Thyroid gland (tissue), 4 donors: ENCODE results near the gene ZKSCAN2. TPM values are rescaled to one million over a fixed set of nuclear protein-coding genes. Genes with fewer than 3 reads are reported as not detected.

ENCODE experiments used
- DNase-seq, 2 donors: peaks; one replicate each; pipeline ENCODE4 v3.0.0-alpha.2; 2019
- H3K27ac ChIP-seq, 3 donors: fragments of 200-600 bp; sonication (generic); 1 replicate in 2 of 3; 2 replicates in 1 of 3; pipeline ENCODE4 v1.5.1; 2016 to 2019; ENCODE audit warnings: mild to moderate bottlenecking in 1 of 3, moderate library complexity in 1 of 3
- H3K27me3 ChIP-seq: fragments of 200-600 bp; sonication (generic); one replicate; pipeline ENCODE4 v1.5.1; 2019
- H3K36me3 ChIP-seq, 2 donors: fragments of 200-600 bp; sonication (generic); one replicate each; pipeline ENCODE4 v1.5.1; 2016 to 2019
- H3K4me1 ChIP-seq, 2 donors: fragments of 200-600 bp; sonication (generic); one replicate each; pipeline ENCODE4 v1.5.1; 2017 to 2019
- H3K4me3 ChIP-seq, 3 donors: fragments of 200-600 bp; sonication (generic); replicated peaks in 1 of 3; 1 replicate in 2 of 3; 2 replicates in 1 of 3; pipeline ENCODE4 v1.5.1; 2016; ENCODE audit warnings: mild to moderate bottlenecking in 1 of 3
- H3K9me3 ChIP-seq: fragments of 200-600 bp; sonication (generic); one replicate; pipeline ENCODE4 v1.5.1; 2017
- POLR2A ChIP-seq, 2 donors: fragments of 450-650 bp; IDR thresholded peaks; one replicate each; pipeline ENCODE4 v1.6.1; 2017; ENCODE audit warnings: antibody characterized with exemption in 2 of 2, mild to moderate bottlenecking in 2 of 2, moderate library complexity in 1 of 2
- WGBS, 2 donors: methylation state at CpG; one replicate each; pipeline ENCODE4 v1.1.5; 2017; 5-methylcytosine and 5-hydroxymethylcytosine counted together
- intact Hi-C: fragments of 100-400 bp; cut with DNase I; formaldehyde crosslinking; loops from one replicate; pipeline ENCODE4 v1.15.1; 2023
- total RNA-seq, 4 donors: library from RNA; depleted of rRNA; stranded (reverse); fragments of >200 nt; gene quantifications; one replicate each; pipeline ENCODE4 v1.2.3, GENCODE V29; 2016
- TF ChIP-seq, protein P1 (sequence below), 6 experiments: fragments of 200-600 bp in 3 of 6; fragments of 450-650 bp in 3 of 6; sonication (generic) in 3 of 6; IDR thresholded peaks; one replicate each; pipeline ENCODE4 v1.5.1; 2016 to 2019; ENCODE audit warnings: antibody characterized with exemption in 6 of 6, mild to moderate bottlenecking in 2 of 6, inconsistent platforms in 1 of 6, moderate library complexity in 1 of 6

Gene ZKSCAN2
- total RNA-seq, 4 donors from 2014 or later: 5.8 to 11.1 (median 6.9) TPM

DNA sequence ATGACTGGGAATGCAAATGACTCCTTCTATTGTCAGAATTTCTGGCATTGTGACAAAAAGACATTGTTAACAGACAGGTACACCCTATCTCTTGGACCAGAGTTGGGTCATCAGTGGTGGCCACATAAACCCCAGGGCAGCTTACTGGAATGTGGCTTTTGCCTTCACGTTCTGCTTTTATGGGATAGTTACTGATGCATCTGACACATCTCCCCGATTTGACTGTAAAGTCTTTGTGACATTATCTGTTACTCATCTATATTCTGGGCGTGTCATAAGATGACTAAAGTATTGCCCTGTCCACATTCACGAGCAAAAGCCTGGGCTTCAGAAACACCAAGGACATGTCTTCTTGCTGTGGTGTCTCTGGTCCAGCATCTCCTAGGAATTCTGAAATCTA, 59.6 kb downstream of the ZKSCAN2 start:
- TF ChIP-seq POLR2A (IDR thresholded peaks at IDR 0.05): no peak
- TF ChIP-seq, protein P1, sequence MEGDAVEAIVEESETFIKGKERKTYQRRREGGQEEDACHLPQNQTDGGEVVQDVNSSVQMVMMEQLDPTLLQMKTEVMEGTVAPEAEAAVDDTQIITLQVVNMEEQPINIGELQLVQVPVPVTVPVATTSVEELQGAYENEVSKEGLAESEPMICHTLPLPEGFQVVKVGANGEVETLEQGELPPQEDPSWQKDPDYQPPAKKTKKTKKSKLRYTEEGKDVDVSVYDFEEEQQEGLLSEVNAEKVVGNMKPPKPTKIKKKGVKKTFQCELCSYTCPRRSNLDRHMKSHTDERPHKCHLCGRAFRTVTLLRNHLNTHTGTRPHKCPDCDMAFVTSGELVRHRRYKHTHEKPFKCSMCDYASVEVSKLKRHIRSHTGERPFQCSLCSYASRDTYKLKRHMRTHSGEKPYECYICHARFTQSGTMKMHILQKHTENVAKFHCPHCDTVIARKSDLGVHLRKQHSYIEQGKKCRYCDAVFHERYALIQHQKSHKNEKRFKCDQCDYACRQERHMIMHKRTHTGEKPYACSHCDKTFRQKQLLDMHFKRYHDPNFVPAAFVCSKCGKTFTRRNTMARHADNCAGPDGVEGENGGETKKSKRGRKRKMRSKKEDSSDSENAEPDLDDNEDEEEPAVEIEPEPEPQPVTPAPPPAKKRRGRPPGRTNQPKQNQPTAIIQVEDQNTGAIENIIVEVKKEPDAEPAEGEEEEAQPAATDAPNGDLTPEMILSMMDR (IDR thresholded peaks at IDR 0.05): no peak
- Histone ChIP-seq H3K36me3 (no peaks in the 10 kb centered on the region), H3K27ac (no peak overlapping the region), H3K9me3 (no peaks in the 10 kb centered on the region), H3K27me3 (no peaks in the 10 kb centered on the region), H3K4me3 (no peak overlapping the region), H3K4me1 (no peaks in the 10 kb centered on the region)
- DNase-seq: no peak
- WGBS, 2 donors: 88 to 93% methylated on average over 4 of the region's 4 CpGs
- intact Hi-C loops: no loop called here

GRCh38 chr16:25194273-25194878, 63.3 kb downstream of the ZKSCAN2 start:
- no peaks in the 10 kb centered on the region for H3K9me3 ChIP-seq
- H3K27me3 ChIP-seq: no peaks in the 10 kb centered on the region
- no peaks in the 10 kb centered on the region for H3K36me3 ChIP-seq
- no peak overlapping the region for H3K4me3 ChIP-seq
- TF ChIP-seq, protein P1 (IDR thresholded peaks at IDR 0.05): no peak
- TF ChIP-seq POLR2A (IDR thresholded peaks at IDR 0.05): no peak
- intact Hi-C loops: no loop called here
- no peak overlapping the region for H3K27ac ChIP-seq
- H3K4me1 ChIP-seq: no peaks in the 10 kb centered on the region
- 88 to 93% methylated on average over 7 of the region's 7 CpGs for WGBS, 2 donors
- no peak for DNase-seq

DNA sequence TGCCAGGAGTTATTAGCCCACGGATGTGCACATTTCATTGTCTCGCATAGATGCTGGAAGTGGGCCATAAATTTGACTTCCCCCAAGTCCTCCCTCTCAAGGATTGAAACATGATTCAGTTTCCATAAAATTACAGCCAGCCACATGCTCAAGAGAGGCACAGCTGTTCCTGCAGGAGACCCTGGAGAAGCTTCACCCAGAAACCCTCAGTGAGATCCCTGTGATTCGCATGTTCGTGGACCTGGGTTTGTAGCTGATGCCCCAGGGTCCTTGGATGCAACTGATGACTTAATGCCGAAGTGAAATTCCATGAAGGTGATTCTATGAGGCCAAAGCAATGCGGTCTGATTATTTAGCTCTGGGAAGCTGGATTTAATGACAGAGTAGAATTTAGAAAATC, 65.5 kb downstream of the ZKSCAN2 start:
- Histone ChIP-seq H3K27ac (no peak overlapping the region), H3K27me3 (no peaks in the 10 kb centered on the region), H3K4me3 (no peak overlapping the region), H3K36me3 (no peaks in the 10 kb centered on the region), H3K9me3 (no peaks in the 10 kb centered on the region), H3K4me1 (no peaks in the 10 kb centered on the region)
- 76 to 79% methylated on average over 6 of the region's 6 CpGs for WGBS, 2 donors
- intact Hi-C loops: no loop called here
- TF ChIP-seq POLR2A (IDR thresholded peaks at IDR 0.05): no peak
- TF ChIP-seq, protein P1 (IDR thresholded peaks at IDR 0.05): no peak
- DNase-seq: no peak

GRCh38 chr16:25189305-25189704, 68.3 kb downstream of the ZKSCAN2 start:
- WGBS, 2 donors: 97 to 99% methylated on average over 6 of the region's 6 CpGs
- H3K9me3 ChIP-seq: no peaks in the 10 kb centered on the region
- H3K4me1 ChIP-seq: no peaks in the 10 kb centered on the region
- H3K27ac ChIP-seq: no peak overlapping the region
- no peaks in the 10 kb centered on the region for H3K36me3 ChIP-seq
- intact Hi-C loops: no loop called here
- no peak for TF ChIP-seq POLR2A (IDR thresholded peaks at IDR 0.05)
- TF ChIP-seq, protein P1 (IDR thresholded peaks at IDR 0.05): no peak
- no peak overlapping the region for H3K4me3 ChIP-seq
- no peaks in the 10 kb centered on the region for H3K27me3 ChIP-seq
- no peak for DNase-seq

GRCh38 chr16:25187491-25187795, 70.2 kb downstream of the ZKSCAN2 start:
- H3K36me3 ChIP-seq: no peaks in the 10 kb centered on the region
- WGBS, 2 donors: 93 to 96% methylated on average over 3 of the region's 3 CpGs
- H3K4me1 ChIP-seq: no peaks in the 10 kb centered on the region
- intact Hi-C loops: no loop called here
- TF ChIP-seq, protein P1 (IDR thresholded peaks at IDR 0.05): no peak
- TF ChIP-seq POLR2A (IDR thresholded peaks at IDR 0.05): no peak
- no peaks in the 10 kb centered on the region for H3K27me3 ChIP-seq
- DNase-seq: no peak
- no peaks in the 10 kb centered on the region for H3K9me3 ChIP-seq
- no peak overlapping the region for H3K4me3 ChIP-seq
- no peak overlapping the region for H3K27ac ChIP-seq

Other genes starting within 250 kb of the ZKSCAN2 start
- gene ARHGAP17, start 242.5 kb downstream of the ZKSCAN2 start, total RNA-seq: 10 to 100 TPM; 41.7 to 70.4 (median 54.3) TPM
- gene LCMT1, start 146.1 kb downstream of the ZKSCAN2 start, total RNA-seq: 10 to 100 TPM; 26.8 to 42.6 (median 29.8) TPM
- gene AQP8, start 40.9 kb downstream of the ZKSCAN2 start, total RNA-seq: not detected